GM12891 (cell line): ENCODE results near the gene ARID1A.
A peak's percentile ranks its signal among the peaks of the same experiment; 100 is the strongest.

Source experiments
- POLR2A ChIP-seq: IDR thresholded peaks from 2 replicates; pipeline ENCODE4 v1.6.1; 2011; ENCODE audit warnings: low read depth, low read length, control low read depth
- POLR2AphosphoS5 ChIP-seq: IDR thresholded peaks from 2 replicates; pipeline ENCODE4 v1.6.1; 2011; ENCODE audit warnings: low read depth, low read length, control low read depth
- SPI1 ChIP-seq: IDR thresholded peaks from 2 replicates; pipeline ENCODE4 v1.6.1; 2011; ENCODE audit warnings: low read depth, low read length, control low read depth
- TAF1 ChIP-seq: IDR thresholded peaks from 2 replicates; pipeline ENCODE4 v1.6.1; 2011; ENCODE audit warnings: low read depth, low read length, control low read depth

DNA sequence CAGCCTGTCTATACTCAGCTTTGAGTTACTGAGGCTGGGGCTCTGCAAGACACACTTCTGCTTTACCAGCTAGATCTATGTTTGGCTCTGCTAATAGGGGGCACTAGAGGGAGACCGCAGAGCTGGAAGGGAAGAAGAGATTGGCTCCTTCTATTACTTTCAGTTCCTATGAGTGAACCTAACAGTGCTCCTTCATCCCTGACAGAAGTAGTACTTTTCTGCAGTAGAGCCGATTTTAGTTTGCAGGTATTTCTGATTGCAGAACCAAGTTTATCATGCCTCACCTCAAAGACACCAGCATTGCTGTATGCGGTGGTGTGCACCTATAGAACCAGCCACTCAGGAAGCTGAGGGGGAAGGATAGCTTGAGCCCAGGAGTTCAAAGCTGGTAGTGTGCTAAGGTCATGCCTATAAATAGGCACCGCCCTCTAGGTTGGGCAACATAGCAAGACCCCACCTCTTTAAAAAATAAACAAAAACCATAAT is 125.0 kb downstream of the ARID1A start:
- TF ChIP-seq POLR2A: no peak
- TF ChIP-seq POLR2AphosphoS5: no peak
- TF ChIP-seq SPI1: peak; percentile 90
- no peak for TF ChIP-seq TAF1
